HG02610 (cell line): ENCODE results near the gene SMIM27.
A peak's percentile ranks its signal among the peaks of the same experiment; 100 is the strongest.
"Not testable (repeated sequence)": the region's sequence is repeated elsewhere in the genome, so short reads cannot be mapped to it uniquely, and the experiment has no call there.

Source experiments
- ATAC-seq: cut with Tn5 transposase; IDR thresholded peaks from one replicate; pipeline ENCODE4 v1.9.1; 2021; ENCODE audit warnings: mild to moderate bottlenecking, moderate library complexity; ENCODE audit not compliant: unreplicated experiment

Gene SMIM27, protein sequence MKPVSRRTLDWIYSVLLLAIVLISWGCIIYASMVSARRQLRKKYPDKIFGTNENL

DNA sequence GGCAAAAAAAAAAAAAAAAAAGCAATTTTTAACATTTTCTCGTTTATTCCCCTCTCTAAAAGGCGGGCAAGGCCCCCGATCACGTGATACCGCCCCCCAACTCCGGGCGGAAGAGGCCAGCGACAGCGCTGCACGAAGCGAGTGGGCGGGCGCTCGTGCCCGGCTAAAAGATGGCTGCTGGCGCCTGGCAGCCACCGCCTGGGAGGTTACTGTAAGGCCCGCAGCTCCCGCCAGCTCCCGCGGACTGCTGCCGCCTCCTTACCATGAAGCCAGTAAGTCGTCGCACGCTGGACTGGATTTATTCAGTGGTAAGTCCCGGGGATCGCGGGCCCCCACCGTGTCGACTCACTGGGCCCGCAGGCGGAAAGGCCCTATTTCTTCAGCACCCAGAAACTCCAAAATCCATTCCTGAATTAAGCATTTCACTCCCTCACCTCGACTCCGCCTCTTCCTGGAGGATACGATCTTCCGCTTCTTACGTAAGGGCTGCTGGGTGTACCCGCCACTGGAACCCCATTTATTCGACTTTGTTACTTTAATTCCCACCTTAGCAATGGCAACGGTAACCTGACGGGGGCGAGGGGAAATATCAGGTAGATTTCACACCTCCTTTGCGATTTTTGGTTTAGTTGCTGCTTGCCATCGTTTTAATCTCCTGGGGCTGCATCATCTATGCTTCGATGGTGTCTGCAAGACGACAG is at the start of gene SMIM27, which contains the start of gene TOPORS:
TSS of gene SMIM27 (plus strand) at position 156 of the 701 bp plus-strand sequence. CDS start at position 264, 108 bp downstream.
TSS of gene TOPORS (minus strand) at position 415 of the 701 bp plus-strand sequence. CDS start at position 265, 150 bp downstream.
- ATAC-seq: peak; percentile 81

DNA sequence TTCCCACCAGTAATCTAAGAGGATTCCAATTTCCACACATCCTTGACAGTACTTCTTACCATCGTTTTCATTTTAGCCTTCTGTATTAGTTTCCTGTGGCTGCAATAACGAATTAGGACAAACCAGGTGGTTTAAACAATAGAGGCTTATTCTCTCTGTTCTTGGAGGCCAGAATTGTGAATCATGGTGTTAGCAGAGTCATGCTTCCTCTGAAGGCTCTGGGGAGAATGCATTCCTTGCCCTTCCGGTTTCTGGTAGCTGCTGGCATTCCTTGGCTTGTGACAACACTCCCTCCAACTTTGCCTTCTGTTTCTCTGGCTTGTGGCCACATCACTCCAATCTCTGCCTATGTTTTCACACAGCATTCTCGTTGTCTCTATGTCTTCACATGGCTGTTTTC is 49.7 kb upstream of the SMIM27 start:
- ATAC-seq: no peak

DNA sequence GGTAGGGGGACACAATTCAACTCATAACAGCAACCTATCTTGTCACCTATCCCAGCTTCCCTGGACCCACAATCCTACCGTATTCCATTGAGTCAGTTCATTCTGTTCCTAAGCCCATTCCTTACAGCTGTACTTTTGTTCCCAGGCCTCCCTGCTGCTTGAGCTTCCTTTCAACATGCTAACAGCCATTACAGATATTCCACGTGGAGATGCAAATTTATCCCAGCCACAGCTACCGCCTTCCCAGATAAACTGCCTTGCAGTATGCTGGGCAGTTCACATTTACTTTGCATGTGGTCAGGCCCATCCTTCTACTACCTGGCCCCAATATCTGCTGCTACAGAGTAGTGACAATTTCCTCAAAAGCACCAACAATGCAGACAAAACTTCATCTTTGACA is 49.1 kb upstream of the SMIM27 start:
- no peak for ATAC-seq

DNA sequence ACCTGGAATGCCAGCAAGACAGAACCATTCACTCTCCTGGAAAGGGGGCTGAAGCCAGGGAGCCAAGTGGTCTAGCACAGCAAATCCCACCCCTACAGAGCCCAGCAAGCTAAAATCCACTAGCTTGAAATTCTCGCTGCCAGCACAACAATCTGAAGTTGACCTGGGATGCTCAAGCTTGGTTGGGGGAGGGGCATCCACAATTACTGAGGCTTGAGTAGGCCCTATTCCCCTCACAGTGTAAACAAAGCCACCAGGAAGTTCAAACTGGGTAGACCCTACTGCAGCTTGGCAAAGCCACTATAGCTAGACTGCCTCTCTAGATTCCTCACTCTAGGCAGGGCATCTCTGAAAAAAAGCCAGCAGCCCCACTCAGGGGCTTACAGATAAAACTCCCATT is 43.4 kb upstream of the SMIM27 start:
- ATAC-seq: no peak

DNA sequence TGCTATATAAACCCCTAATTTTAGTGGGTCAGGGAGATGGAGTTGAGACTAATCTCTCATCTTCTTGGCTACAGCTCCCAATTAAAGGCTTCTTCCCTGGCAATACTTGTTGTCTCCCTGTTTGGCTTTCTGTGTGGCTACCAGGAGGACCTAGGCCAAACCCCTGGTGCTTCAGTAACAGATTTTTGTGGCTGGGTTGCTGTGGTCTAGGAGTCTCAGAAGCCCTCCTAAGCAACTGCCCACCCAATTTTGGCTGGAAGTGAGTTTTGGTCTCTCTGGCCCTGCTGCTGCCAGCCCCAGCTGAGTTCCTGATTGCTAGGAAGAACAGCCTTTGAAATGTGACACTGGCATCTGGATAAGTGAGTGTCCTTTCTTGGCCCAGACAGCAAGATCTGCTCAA is 35.9 kb upstream of the SMIM27 start:
- ATAC-seq: no peak

DNA sequence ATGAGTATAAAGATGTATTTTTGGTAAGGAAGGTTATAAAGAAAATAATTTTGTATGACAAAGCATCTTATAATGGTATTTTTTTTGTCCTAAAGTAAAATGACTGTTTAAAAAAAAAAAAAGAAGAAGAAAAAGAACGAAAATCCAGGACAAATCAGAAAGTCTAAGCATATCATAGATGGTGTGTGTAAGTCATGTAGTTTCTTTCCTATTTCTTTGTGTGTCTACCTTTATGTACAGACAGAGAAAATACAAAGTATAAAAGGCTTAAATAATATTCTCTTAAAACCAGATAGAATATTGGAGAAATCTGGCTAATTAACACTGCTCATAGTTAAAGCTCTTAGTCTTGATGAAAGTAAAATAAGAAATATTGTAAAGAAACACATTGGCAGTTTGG is 33.9 kb upstream of the SMIM27 start:
- ATAC-seq: no peak

DNA sequence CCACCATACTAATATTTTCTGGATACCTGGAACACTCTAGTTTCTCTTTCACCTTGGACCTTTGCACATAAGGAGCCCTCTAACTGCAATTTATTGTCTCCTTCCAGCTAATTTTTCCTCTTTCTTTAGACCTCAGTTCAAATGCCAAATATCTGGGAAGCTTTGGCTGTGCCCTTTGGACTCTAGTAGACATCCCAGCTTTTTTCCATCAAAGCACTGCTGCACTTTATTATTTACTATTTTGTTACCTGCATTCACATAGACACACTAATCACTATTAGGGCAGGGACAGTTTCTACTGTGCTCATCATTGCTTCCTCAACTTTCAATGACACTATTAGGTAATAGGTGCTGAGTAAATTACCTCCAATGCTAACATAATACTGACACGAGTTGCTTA is 28.2 kb upstream of the SMIM27 start:
- ATAC-seq: no peak

DNA sequence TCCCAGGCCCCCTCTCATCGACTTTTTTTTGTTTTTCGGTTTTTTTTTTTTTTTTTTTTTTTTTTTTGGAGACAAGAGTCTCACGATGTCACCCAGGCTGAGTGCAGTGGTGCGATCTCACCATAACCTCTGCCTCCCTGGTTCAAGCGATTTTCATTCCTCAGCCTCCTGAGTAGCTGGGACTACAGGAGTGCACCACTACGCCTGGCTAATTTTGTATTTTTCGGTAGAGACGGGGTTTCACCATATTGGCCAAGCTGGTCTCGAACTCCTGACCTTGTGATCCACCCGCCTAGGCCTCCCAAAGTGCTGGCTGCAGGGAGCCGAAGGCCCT is 27.6 kb upstream of the SMIM27 start:
- ATAC-seq: not testable (repeated sequence)

DNA sequence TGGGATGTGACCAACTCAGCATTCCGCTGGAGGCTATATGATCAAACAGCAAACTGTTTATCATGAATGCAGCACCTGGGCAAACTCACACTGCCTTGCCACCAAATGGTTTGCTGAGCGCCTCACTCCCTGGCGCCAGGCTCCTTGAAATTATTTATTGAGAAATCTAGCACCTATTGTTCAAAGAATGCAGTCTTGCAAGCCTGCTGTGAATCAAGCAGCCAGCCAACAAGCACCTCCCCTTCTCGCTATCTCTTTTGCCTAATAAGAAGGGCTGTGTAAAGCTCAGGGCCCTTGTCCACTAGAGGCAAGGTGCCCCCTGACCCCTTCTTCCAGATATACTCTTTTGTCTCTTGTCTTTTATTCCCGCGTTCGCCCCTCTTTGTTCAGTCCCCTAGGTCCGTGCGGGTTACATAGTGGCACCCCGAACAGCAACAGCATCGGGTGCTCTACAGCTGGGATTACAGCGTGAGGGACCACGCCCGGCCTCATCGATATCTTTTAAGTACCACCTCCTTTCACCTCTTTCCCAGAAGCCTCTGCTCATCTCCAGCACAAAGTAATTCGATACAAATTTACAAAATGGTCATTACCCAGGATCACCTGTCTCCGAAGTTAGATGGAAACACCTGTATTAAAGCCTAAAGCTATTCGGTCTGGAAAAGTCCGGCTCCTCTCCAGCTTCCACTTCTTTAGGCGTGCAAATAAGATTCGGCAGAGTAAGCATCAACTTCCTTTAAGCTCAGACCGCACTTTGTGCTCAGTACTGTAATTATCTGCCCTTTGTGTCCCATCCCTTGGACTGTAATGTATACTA is 27.0 kb upstream of the SMIM27 start:
- ATAC-seq: peak; percentile 30

DNA sequence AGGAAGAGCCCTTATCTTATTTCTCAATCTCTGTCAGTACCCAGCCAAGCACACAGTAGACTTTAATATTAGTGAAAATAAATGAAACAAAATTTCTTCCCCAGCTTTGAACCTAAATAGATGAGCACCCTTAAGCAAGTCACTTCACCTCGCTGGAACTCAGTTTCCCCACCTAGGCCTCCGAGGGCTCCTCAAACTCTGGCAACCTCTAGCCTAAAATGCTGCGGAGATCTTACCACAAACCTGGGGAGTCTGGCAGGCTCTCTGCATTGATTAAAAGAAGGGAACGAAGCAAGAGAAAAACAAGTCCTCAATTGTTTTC is 26.5 kb upstream of the SMIM27 start:
- peak; percentile 2 for ATAC-seq

DNA sequence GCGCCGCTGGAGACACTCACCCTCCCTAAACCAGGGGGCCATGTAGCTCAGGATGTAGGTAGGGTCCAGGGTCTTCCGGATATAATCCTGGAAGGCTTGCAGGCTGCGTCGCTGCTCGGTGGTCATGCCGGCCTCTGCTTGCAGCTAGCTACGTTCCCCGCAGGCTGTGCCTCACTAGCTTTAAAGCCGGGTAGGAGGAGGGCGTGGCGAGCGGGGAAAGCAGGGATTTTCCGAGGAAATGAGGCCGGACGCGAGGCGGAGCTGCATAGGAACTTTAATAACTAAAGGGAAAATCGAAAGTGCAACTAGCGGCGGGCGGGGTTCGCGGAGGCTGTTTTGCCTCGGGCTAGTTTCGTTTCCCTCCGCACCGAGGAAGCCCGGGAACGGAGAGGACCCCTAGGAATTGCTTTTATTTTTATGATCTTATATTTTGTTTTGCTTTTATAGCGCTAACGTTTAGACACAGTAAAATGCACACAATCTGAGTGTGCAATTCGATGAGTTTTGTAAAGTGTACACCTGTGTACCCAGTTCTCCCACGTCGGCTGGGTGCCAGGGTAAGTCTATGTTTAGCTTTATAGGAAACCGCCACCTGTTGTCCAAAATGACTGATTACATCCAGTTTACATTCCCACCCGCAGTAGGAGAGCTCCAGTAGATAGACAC is 26.0 kb upstream of the SMIM27 start, which contains the start of gene RIGI:
TSS of gene RIGI (minus strand) at position 156 of the 666 bp plus-strand sequence. CDS start at position 126, 30 bp downstream.
- ATAC-seq: peak; percentile 69

DNA sequence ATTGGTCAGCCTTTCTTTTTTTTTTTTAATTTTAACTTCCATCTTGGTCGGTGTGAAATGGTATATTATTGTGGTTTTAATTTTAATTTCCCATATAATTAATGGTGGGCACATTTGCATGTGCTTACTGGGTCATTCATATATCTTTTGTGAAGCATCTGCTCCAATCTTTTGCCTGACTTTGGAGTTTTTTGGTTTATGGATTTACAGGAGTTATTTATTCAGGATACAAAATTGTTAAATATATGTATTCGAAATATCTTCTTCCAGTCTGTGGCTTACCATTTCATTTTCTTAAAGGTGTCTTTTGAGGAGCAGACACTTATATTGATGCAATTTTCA is 25.4 kb upstream of the SMIM27 start:
- no peak for ATAC-seq

DNA sequence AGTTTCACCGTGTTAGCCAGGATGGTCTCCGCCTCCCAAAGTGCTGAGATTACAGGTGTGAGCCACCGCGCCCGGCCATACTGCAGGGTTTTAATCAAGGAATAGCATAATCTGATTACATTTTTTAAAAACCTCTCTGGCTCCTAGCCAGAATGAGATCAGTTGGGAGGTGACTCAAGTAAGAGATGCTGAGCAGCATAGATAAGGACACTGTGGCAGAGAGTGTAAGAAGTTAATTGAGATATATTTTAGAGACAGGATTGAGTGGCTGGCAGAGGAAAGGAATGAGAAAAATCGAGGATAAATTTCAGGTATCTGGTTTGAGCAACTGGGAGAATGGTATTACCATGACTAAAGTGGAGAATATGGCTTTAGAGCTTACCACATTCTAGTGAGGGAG is 18.8 kb upstream of the SMIM27 start:
- ATAC-seq: no peak

DNA sequence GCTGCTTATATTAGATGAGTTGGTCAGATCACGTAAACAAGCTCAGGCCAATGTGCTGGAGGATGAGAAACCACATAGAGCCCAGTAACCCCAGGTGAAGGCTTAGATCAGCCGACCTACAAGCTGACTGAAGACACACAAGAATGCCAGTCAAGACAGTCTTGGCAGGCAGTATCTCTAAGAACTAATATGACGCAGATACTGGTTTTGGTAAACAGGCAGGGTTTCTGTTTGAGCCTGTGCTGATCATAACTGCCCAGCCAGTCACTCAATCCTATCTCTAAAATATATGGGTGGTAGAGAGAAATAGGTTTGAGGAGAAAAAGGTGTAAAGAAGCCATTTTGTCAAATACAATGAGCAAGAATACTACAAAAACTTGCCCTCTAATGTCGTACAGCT is 18.3 kb upstream of the SMIM27 start:
- ATAC-seq: no peak

DNA sequence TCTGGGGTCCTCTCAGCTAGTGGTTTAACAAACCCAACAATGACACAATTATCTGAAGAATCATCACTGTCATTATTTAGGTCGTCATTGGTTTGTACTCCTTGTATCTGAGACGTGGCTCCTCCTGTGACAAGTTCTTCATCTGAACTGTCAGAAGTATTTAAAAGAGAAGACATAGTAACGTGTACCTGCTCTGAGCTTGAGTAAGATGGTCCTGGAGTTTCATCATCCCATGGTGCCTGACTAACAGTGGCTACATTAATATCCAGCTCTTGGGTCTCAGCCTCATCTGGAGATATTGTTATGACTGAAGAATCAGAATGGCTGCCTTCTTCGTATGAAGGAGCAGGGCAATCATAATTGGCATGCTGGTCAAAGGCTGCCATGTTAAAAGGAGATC is 9.1 kb upstream of the SMIM27 start:
- ATAC-seq: no peak

DNA sequence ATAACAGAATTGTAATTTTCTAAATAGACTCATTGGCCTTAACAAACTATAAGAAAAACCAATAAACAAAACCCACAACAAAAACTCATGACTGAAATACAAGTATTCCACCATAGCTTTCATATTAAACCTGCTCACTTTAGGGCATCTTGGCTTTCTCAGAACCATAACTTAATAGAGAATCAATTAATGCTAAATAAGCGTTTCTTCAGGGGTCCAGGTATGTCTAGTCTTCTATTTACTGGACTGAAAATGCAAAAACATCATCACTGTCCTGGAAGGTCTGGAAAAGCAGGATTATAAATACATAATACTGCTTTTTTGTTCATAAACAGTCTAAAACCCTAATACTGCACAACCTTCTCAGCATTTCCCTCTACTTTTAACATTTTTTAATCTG is 6.2 kb upstream of the SMIM27 start:
- ATAC-seq: no peak

DNA sequence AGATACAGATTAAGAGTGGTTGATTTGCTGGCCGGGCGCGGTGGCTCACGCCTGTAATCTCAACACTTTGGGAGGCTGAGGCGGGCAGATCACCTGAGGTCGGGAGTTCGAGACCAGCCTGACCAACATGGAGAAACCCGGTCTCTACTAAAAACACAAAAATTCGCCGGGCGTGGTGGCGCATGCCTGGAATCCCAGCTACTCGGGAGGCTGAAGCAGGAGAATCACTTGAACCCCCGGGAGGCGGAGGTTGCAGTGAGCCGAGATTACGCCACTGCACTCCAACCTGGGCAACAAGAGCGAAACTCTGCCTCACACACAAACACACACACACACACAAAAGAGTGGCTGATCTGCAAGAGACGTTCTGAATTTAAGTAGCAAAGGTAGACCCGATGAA is 3.9 kb upstream of the SMIM27 start:
- ATAC-seq: not testable (repeated sequence)

DNA sequence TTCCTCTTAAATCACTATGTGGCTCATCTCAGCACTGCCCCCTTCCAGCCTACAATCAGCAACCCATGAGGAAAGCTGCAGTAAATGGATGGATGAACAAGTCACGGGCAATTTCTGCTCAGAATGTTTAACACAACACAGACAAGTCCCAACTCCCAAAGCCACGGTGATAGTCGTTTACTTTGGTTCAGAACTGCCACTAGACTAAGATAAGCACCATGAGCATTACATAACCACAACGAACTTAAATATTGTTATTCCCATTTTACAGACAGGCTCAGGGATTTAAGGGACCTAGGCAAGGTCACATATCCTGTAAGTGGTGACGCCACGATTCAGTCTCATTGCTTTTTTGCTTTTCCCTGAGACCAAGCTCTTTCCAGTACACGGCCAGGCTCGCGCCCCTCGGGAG is 2.0 kb upstream of the SMIM27 start:
- no peak for ATAC-seq

DNA sequence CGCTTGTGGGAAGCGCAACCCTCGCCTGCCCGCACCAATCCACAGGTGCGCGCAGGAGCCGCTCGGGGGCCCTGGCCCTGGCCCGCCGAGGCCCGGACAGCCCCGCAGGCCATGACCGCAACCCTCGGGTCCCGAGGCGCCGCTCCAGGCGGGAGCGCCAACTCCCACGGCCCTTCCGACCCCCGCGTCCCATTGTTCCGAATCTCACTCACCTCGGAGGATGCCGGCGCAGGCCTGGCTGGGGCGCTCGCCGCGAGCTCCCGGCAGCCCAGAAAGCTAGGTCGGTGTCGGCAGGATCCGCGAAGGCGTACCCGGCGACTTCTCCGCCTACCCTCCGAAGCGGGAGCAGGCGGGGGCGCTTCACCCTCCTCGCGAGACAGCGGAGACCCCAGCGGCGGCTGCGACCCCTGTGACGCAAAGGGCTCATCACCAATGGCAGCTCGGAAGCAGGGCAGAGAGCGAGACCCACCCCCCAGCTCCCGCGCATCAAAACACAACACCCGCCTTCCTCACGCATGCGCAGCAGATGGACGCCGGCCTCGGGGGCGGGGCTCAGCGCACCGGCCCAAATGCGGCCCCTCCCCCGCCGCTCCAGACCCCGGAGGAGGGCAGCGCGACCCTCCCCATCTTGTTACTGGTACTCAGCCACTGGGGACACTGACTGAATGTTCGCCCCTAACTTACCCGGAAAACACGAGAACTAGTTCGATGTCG is 1.4 kb upstream of the SMIM27 start:
- peak; percentile 66 for ATAC-seq

DNA sequence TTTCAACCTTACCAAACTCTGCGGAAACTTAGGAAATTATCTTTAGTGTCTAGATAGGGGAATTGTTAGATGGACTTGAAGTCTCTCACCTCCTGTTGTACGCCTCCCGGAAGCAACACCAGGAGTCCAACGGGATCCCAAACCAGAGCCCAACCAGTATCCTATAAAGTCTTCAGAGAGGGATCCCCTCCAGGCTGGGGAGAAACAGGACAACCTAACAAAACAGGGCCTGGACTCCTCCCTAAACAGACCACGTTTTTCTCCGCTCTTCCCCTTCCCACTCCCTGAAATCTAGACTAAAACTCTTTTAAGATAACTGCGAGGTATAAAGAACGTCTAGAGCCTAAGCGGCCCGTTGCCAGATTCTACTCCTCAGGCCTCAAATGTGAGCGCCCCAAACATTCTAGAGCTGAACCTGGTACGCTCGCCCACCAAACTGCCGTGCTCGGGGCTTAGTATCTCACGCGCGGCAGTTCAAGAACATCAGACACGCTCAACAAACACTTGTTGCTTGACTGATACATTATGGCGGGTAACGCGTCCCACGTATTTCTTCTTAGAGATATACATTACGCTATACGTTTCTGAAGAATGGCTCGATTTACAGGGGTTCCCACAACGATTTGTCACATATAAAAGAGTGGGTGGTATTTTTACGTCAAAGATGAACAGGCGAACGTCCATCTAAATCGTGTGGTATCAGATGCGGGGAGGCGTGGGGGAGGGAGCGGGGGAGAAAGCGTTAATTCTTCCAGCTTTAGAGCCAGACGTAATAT is 663 bp upstream of the SMIM27 start:
- ATAC-seq: peak; percentile 0
